K562 (cell line): Measurements from ENCODE around the gene SIX6.

Experiments used
- MYC ChIP-seq, 2 experiments: fragments of 250-450 bp in 1 of 2; sonication (Bioruptor Pico) in 1 of 2; IDR thresholded peaks; 2 replicates each; pipeline versions ENCODE4 v1.5.1 to v1.6.1; 2012 to 2021; ENCODE audit warnings: low read depth in 2 of 2, borderline replicate concordance in 1 of 2, improper control_type of control experiment in 1 of 2, low read length in 1 of 2, mild to moderate bottlenecking in 1 of 2, moderate library complexity in 1 of 2
- SREBF1 ChIP-seq: fragments of 150-350 bp; IDR thresholded peaks from 2 replicates; pipeline ENCODE4 v1.6.1; 2014; ENCODE audit warnings: antibody characterized with exemption, low read depth, low read length, borderline replicate concordance
- STAT5B ChIP-seq: fragments of 250-450 bp; sonication (Bioruptor Pico); IDR thresholded peaks from 2 replicates; pipeline ENCODE4 v1.8.0; 2021; ENCODE audit warnings: mild to moderate bottlenecking, inconsistent platforms
- TAF1 ChIP-seq: IDR thresholded peaks from 2 replicates; pipeline ENCODE4 v1.6.1; 2011; ENCODE audit warnings: mild to moderate bottlenecking, low read length, moderate library complexity; ENCODE audit not compliant: insufficient read depth, control insufficient read depth, severe bottlenecking; ENCODE audit errors: extremely low read depth
- ZC3H11A ChIP-seq: IDR thresholded peaks from 2 replicates; pipeline ENCODE4 v1.6.1; 2012; ENCODE audit warnings: low read depth, low read length, improper control_type of control experiment
- TF ChIP-seq, protein P1 (sequence below): sonication (generic); formaldehyde crosslinking; IDR thresholded peaks from 2 replicates; pipeline ENCODE4 v1.8.1; 2023; ENCODE audit warnings: mild to moderate bottlenecking, missing genetic modification reagents
- TF ChIP-seq, protein P2 (sequence below), 2 experiments: fragments of 450-650 bp; formaldehyde crosslinking in 1 of 2; IDR thresholded peaks; 2 replicates each; pipeline versions ENCODE4 v1.4.0 to v1.6.1; 2014 to 2020; ENCODE audit warnings: mild to moderate bottlenecking in 2 of 2, borderline replicate concordance in 1 of 2, low read depth in 1 of 2

DNA sequence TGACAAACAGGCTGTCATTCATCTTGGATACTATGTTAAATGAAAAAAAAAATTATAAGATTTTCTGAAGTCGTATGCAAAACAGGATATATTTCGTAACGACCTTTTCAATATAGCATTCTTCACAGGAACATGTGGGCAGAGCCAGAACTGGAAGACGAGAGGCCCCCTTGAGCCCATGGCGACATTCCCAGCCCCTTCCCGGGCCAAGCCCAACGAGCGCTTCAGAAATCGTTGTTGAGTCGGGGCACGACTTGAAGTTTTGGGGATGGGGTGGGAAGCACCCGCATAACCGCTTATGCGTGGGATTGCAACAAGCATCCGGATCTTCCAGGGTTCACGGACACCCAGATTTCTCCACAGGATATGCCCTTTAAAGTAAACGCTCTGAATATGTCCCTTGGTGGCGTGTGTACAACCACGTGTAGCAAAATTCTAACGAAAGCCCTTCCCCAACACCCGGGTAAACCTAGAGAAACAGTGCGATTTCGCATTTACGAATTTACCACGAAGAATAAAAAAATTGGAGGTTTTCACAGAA is 23.8 kb upstream of the SIX6 start:
- no peak for TF ChIP-seq ZC3H11A
- TF ChIP-seq SREBF1 = no peak
- peak; percentile 11; the same call in 1 of the 2 replicates for TF ChIP-seq MYC (IDR thresholded peaks at IDR 0.05; ENCODE audit: low read depth, low read length)
- TF ChIP-seq MYC (CRISPR knock-in tag; IDR thresholded peaks at IDR 0.05; ENCODE audit: borderline replicate concordance, low read depth) = no peak
- TF ChIP-seq, protein P1, sequence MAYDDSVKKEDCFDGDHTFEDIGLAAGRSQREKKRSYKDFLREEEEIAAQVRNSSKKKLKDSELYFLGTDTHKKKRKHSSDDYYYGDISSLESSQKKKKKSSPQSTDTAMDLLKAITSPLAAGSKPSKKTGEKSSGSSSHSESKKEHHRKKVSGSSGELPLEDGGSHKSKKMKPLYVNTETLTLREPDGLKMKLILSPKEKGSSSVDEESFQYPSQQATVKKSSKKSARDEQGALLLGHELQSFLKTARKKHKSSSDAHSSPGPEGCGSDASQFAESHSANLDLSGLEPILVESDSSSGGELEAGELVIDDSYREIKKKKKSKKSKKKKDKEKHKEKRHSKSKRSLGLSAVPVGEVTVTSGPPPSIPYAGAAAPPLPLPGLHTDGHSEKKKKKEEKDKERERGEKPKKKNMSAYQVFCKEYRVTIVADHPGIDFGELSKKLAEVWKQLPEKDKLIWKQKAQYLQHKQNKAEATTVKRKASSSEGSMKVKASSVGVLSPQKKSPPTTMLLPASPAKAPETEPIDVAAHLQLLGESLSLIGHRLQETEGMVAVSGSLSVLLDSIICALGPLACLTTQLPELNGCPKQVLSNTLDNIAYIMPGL = no peak
- TF ChIP-seq, protein P2, sequence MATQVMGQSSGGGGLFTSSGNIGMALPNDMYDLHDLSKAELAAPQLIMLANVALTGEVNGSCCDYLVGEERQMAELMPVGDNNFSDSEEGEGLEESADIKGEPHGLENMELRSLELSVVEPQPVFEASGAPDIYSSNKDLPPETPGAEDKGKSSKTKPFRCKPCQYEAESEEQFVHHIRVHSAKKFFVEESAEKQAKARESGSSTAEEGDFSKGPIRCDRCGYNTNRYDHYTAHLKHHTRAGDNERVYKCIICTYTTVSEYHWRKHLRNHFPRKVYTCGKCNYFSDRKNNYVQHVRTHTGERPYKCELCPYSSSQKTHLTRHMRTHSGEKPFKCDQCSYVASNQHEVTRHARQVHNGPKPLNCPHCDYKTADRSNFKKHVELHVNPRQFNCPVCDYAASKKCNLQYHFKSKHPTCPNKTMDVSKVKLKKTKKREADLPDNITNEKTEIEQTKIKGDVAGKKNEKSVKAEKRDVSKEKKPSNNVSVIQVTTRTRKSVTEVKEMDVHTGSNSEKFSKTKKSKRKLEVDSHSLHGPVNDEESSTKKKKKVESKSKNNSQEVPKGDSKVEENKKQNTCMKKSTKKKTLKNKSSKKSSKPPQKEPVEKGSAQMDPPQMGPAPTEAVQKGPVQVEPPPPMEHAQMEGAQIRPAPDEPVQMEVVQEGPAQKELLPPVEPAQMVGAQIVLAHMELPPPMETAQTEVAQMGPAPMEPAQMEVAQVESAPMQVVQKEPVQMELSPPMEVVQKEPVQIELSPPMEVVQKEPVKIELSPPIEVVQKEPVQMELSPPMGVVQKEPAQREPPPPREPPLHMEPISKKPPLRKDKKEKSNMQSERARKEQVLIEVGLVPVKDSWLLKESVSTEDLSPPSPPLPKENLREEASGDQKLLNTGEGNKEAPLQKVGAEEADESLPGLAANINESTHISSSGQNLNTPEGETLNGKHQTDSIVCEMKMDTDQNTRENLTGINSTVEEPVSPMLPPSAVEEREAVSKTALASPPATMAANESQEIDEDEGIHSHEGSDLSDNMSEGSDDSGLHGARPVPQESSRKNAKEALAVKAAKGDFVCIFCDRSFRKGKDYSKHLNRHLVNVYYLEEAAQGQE (IDR thresholded peaks at IDR 0.05; ENCODE audit: borderline replicate concordance) = no peak
- TF ChIP-seq, protein P2 (CRISPR knock-in tag; IDR thresholded peaks at IDR 0.05; ENCODE audit: low read depth) = no peak
- TF ChIP-seq TAF1 = no peak
- TF ChIP-seq STAT5B (CRISPR knock-in tag) = no peak
